ENCODE data around the gene HERPUD1. TPM values are rescaled to one million over a fixed set of nuclear protein-coding genes. Genes with fewer than 3 reads are reported as not detected.

Gene HERPUD1
- total RNA-seq, 3 donors from 2014 or later: 123 to 162 (median 149) TPM

DNA sequence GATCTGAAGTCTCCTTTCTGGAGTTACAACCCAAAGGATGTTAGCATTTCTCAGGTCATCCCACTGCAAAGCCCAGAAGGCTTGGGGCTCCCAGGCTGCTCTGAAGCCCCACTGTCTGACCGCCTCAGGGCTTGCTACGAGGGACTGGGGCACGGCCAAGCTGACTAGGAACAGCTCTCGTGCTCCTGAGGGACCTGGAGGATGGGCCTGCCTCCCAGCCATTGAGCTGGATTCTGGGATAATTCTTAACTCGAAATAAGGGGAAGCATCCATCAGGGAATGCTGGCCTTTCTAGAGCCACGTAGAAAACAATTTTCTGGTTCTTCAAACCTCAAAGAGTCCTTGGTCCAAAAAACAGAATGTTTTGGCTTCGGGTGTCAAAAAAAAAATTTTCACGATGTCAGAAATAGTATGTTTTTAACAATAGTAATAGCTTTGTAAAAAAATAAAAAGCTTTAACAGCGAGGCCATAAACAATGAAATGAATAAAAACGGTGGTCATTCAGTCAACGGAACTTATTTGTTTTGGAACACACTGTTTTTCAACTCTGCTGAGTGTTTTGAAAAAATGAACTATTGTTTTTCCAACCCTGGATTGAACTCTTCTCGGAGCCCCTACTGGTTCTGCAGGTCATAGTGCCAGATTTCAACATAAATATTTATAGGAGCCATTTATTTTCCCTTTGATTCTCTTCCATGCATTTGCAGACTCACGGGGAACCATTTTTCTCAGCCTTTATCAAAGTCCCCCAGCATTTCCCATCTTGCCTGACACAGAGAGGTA, 16.4 kb upstream of the HERPUD1 start:
- H3K4me1 ChIP-seq: peaks cover 0 to 5% of the 10 kb centered on the region in 2 donors
- no peaks in the 10 kb centered on the region for H3K36me3 ChIP-seq
- no peaks in the 10 kb centered on the region for H3K27me3 ChIP-seq
- intact Hi-C loops (cut with DNase I; ENCODE audit: low total_unique reads): no loop called here
- TF ChIP-seq, protein P1, sequence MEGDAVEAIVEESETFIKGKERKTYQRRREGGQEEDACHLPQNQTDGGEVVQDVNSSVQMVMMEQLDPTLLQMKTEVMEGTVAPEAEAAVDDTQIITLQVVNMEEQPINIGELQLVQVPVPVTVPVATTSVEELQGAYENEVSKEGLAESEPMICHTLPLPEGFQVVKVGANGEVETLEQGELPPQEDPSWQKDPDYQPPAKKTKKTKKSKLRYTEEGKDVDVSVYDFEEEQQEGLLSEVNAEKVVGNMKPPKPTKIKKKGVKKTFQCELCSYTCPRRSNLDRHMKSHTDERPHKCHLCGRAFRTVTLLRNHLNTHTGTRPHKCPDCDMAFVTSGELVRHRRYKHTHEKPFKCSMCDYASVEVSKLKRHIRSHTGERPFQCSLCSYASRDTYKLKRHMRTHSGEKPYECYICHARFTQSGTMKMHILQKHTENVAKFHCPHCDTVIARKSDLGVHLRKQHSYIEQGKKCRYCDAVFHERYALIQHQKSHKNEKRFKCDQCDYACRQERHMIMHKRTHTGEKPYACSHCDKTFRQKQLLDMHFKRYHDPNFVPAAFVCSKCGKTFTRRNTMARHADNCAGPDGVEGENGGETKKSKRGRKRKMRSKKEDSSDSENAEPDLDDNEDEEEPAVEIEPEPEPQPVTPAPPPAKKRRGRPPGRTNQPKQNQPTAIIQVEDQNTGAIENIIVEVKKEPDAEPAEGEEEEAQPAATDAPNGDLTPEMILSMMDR (IDR thresholded peaks at IDR 0.05): no peak
- no peak for TF ChIP-seq POLR2A (IDR thresholded peaks at IDR 0.05)
- TF ChIP-seq POLR2AphosphoS5 (IDR thresholded peaks at IDR 0.05): no peak
- no peak overlapping the region for H3K4me3 ChIP-seq
- DNase-seq (ENCODE audit: low spot score in 2 of 2): no peak
- no peaks in the 10 kb centered on the region for H3K9me3 ChIP-seq
- peak overlapping the region; percentile 66 to 67 for H3K27ac ChIP-seq

DNA sequence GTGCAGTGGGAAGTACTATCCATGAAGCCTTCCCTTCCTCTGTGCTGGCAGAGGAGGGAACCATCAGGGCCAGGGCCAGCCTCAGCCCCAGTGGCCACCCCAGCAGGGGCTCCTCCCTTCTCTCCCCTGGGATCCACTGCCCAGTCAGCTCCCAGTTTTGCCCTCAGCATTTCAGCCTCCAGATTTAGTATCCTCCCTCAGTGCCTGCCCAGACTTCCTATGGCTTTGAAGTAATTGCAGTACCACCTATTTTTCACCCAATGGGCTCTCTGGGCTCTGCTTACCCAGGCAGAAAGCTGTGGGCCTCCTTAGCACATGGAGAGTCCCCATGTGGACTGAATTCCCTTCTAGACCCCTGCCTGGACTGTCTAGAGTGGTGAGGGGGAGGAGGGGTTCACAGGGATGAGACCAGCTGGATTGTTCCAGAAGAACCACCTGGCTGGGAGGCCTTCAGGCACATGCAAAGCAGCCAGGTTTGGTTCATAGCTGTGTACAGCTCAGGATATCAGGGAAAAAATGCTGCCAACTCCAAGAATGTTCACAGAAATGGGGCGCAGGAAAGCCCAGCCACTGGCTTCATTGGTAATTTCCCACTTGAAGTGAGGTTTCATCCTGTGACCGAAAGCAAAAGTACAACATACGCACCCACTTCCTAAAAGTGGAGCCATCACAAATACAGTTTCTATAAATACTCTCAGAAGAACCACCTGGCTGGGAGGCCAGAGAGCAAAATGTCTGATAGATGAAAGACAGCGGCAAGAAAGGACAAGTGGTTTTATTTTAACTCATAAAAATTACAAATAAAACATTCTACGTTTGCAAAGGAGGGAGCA, 15.2 kb upstream of the HERPUD1 start:
- Histone ChIP-seq H3K27me3 (no peaks in the 10 kb centered on the region), H3K36me3 (no peaks in the 10 kb centered on the region), H3K4me1 (peaks cover 0 to 5% of the 10 kb centered on the region in 2 donors), H3K9me3 (no peaks in the 10 kb centered on the region), H3K27ac (peak overlapping the region; percentile 66 to 67), H3K4me3 (no peak overlapping the region)
- DNase-seq (ENCODE audit: low spot score in 2 of 2): no peak
- intact Hi-C loops (cut with DNase I; ENCODE audit: low total_unique reads): no loop called here
- TF ChIP-seq POLR2AphosphoS5 (IDR thresholded peaks at IDR 0.05): no peak
- TF ChIP-seq POLR2A (IDR thresholded peaks at IDR 0.05): no peak
- TF ChIP-seq, protein P1 (IDR thresholded peaks at IDR 0.05): no peak

DNA sequence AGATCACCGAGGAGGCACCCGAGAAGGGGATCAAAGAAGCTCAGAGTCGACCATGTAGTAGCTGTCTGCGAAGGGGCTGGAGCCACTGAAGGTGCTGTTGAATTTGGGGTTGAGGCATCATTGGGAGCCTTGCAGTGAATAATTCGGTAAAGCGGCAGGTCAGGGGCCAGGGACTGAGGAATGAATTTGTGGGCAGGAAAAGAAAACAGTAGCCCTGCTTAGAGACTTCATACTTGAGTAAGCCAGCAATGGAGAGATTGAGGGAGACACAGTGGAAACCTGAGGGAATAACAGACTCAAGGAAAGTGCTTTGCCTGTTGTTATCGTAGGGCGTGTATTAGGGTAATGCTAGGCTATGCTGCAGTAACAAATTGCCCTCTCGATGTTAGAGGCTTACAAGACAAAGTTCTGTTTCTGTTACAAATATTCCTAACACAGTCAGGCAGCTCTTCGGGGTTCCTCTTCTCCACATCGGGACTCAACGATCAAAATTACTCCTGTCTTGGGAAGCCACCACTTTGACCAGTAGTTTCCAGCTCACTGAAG, 13.4 kb upstream of the HERPUD1 start:
- peak overlapping the region in 1 of 2 donors; percentile 15 for H3K27ac ChIP-seq
- intact Hi-C loops (cut with DNase I; ENCODE audit: low total_unique reads): no loop called here
- TF ChIP-seq POLR2AphosphoS5 (IDR thresholded peaks at IDR 0.05) (no peak), POLR2A (IDR thresholded peaks at IDR 0.05) (no peak)
- TF ChIP-seq, protein P1 (IDR thresholded peaks at IDR 0.05): no peak
- H3K9me3 ChIP-seq: no peaks in the 10 kb centered on the region
- DNase-seq (ENCODE audit: low spot score in 2 of 2): no peak
- H3K27me3 ChIP-seq: no peaks in the 10 kb centered on the region
- H3K4me3 ChIP-seq: no peak overlapping the region
- H3K36me3 ChIP-seq: no peaks in the 10 kb centered on the region
- peaks cover 0 to 5% of the 10 kb centered on the region in 2 donors for H3K4me1 ChIP-seq

DNA sequence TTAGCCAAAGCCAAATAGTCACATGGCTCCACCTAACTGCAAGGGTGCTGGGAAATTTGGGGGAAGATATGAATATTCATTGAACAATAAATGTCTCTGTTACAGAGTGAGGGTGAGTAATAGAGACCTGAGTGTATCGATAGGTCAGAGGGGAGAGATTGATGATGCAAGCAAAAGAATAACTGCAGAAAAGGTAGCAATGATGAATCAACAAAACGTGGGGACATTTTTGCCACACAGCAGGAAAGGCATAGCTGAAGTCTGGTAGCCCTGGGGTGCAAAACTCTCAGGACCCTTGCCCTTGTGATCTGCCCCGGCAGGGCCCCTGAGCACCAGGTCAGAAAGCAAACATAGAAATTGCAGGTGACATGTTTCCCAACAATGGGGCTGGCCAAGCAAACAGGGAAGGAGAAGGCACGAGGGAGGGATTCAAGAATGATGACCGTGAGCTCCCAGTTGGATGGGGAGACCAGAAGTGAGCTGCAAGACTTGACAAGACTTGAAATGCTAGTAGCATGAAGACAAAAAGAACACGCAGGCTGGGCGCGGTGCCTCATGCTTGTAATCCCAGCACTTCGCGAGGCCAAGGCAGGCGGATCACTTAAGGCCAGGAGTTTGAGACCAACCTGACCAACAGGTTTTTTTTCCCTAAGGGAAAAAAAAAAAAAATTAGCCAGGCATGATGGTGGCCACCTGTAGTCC, 12.7 kb upstream of the HERPUD1 start:
- intact Hi-C loops (cut with DNase I; ENCODE audit: low total_unique reads): no loop called here
- no peaks in the 10 kb centered on the region for H3K27me3 ChIP-seq
- no peak overlapping the region for H3K4me3 ChIP-seq
- H3K4me1 ChIP-seq: peaks cover 0 to 5% of the 10 kb centered on the region in 2 donors
- peak overlapping the region in 1 of 2 donors; percentile 15 for H3K27ac ChIP-seq
- TF ChIP-seq POLR2AphosphoS5 (IDR thresholded peaks at IDR 0.05): peak in 1 of 3 donors; percentile 19
- no peak for TF ChIP-seq POLR2A (IDR thresholded peaks at IDR 0.05)
- TF ChIP-seq, protein P1 (IDR thresholded peaks at IDR 0.05): no peak
- peak; percentile 68 to 78 for DNase-seq (ENCODE audit: low spot score in 2 of 2)
- H3K9me3 ChIP-seq: no peaks in the 10 kb centered on the region
- no peaks in the 10 kb centered on the region for H3K36me3 ChIP-seq
